Dermis blood vessel endothelial cell (primary cell): ENCODE data around the gene RPA1. TPM values are rescaled to one million over a fixed set of nuclear protein-coding genes. Genes with fewer than 3 reads are reported as not detected.

ENCODE experiments used
- DNase-seq: peaks from one replicate; pipeline ENCODE4 v3.0.0; 2010
- total RNA-seq: library from RNA; depleted of rRNA; stranded (reverse); fragments of >200 nt; gene quantifications from 2 replicates; pipeline ENCODE4 v1.2.3, GENCODE V29; 2014

RPA1 gene
- total RNA-seq, 1 donor from 2014 or later: 21.3 TPM

DNA sequence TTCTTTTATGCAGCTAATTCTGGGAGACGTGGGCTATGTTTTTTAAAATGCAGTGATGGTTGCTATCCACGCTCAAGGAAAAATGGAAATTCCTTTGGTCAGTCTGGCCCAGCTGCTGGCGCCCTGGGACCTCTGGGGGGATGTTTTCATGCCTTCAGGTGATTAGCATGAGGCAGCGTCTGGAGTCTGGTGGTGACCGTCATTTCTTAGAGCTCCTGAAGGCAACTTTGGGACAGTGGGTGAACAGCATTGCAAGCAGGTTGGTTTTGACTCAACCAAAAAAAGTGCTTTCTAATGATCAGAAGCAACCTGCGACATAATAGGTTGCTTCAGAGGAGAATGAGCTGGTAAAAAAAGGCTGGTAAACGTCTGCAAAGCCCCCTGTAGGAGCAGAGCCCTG lies 82.3 kb downstream of the RPA1 start:
- DNase-seq: no peak

GRCh38 chr17:1913702-1914101 lies 83.9 kb downstream of the RPA1 start:
- DNase-seq: no peak

- DNase-seq: peak; percentile 94
These were observed 84.9 kb downstream of the RPA1 start for GRCh38 chr17:1914661-1915083.

GRCh38 chr17:1915889-1916288 lies 86.1 kb downstream of the RPA1 start:
- no peak for DNase-seq

- DNase-seq: no peak
These were observed 86.5 kb downstream of the RPA1 start for GRCh38 chr17:1916316-1916715.

DNA sequence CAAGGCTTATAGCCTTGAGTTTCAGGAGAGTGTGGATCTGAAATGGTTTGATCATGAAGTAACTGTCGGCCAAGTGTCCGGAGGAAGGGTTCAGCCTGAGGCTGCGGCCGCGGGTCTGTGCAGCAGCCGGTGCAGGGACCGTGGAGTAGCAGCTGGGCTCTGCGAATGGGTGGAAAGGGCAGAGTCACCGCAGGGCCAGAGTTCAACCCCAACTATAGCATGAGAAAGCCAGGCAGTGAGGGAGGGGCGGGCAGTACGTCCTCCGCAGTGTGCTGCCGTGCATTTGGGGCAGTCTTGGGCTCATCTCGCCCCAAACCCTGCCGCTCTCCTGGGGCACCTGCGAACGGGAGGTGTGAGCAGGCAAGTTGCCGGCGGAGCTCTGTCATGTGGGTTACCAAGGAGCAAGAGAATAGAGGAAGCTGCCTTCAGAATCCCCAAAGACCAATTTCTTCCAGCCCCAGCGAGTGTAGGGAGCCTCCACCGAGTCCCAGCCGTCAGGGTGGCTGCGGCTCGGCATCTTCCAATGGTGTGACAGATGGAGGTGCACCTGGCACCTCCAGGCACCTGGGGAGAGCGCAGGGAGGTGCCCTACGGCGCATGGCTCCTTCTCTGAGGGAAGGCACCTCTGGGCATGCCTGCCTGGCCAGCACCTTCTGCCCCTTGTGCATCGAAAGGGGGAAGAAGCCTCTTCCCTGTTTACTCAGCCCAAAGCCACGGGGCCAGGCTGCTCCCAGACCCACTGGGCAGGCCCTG lies 87.3 kb downstream of the RPA1 start:
- no peak for DNase-seq

- DNase-seq: no peak
These were observed 88.7 kb downstream of the RPA1 start for GRCh38 chr17:1918346-1919162.

- no peak for DNase-seq
These were observed 89.4 kb downstream of the RPA1 start for GRCh38 chr17:1919201-1919600.

DNA sequence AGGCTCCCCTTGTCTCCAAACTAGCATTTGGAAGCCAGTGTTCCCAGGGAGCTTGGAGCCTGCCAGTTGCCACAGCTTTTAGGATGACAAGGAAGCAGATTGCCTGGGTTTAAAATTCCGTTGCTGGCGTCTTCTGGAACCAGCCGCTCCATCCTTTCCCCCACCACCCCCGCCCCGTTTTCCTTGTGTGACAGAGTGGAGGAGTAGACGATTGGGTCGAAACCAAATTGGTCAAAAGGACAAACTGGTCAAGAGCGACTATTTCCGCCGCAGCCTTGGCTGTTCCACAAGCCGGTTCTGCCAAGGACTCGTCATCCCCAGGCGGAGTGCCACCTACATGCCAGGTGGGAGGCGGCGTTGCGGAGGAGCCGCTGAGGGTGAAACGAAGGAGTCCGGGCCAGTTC lies 91.1 kb downstream of the RPA1 start:
- DNase-seq: no peak

- no peak for DNase-seq
These were observed 99.2 kb downstream of the RPA1 start for GRCh38 chr17:1928976-1929375.

DNA sequence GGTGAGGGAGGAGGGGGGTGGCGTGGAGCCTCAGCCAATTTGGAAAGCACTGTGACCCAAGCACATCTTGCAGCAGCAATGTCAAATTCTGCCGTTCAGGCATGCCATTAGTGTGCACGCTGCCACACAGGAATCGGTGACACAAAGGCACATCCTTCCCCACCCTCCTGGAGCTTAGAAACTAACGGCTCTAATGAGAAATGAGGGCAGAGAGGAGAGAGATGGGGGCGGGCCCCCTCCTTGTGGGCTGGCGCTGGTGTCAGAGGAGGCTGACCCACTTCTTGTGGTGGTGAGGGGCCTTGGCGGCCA lies 100.5 kb downstream of the RPA1 start:
- DNase-seq: no peak

DNA sequence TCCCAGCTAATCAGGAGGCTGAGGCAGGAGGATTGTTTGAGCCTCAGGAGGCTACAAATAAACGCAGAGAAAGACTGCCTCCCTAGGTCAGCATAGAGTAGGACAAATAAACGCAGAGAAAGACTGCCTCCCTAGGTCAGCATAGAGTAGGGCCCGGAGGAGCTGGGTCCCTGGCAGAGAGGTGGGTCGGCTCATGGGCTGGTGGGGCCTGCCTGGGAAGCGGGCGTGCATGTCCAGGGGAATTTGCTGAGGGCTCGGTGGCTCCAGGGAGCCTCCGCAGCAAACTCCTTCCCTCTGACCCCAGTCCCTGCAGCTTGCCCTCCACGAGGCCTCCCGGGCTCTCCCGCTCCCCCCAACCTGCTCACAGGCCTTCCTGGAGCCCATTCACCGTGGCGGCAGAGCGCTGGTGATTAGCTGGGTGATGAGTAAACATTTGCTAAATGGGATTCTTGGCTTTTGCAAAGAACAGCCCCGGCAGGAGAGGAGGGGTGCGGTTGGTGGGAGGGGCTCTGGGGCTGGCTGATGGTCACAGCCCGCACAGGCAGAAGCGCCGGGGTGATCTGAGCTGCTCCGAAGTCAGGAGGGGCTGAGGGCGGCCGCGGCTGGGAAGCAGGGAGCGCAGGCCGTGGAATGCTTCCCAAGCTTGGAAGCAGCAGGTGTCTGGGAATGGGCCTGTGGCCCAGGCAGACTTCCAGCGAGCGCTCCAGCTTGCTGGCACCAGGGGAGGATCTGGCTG lies 102.2 kb downstream of the RPA1 start:
- DNase-seq: no peak

- DNase-seq: no peak
These were observed 104.3 kb downstream of the RPA1 start for GRCh38 chr17:1933875-1934715.

DNA sequence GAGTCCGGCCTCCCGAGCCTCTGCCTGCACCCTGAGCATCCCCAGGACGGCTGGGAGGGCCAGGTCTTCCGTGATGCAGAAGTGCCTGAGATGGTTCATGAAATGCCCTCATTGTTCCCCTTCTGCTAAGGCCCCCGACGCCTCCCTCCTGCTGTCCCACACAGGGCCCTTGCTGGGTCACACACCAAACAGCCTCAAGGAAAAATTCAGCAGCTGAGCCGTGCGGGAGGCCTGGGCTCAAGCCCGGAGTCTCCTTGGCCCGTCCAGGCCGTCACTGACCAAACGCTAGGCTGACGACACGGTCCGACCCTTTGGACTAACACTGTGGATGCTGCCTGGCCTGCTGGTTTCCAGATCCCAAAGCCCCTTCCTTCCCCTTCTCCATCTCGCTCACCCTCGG lies 105.1 kb downstream of the RPA1 start:
- DNase-seq: no peak

DNA sequence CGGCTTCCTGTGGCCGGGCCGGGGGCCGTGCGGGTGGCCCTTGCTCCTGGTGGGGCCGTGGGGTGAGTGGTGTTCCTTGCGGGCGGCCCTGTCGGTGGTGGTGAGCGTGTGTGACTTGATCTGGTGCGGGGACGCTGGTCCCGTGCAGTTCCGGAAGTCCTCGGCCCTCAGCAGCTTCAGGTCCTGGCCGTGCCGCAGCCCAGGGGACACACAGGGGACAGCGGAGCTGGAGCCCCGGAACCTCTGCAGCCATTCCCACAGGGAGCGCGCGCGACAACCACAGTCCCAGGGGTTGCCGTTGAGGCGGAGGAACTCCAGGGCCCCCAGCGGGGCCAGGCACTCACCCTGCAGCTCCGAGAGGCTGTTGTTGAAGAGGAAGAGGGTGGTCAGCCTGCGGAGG lies 107.0 kb downstream of the RPA1 start:
- DNase-seq: no peak

DNA sequence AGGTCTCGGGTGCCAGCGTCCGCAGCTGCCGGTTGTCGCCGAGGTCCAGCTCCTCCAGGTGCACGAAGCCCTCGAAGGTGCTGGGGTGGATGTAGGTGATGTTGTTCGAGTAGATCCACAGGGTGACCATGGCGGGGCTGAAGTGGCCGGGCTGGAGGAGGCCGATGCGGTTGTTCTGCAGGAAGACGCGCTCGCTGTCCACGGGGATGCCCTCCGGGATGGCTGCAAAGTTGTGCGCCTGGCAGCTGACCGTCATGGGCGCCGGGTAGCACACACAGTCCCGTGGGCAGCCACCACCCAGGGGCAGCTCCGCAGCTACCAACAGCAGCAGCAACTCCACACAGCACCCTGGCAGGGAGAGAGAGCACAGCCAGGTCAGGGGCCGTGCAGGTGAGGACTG lies 107.7 kb downstream of the RPA1 start:
- DNase-seq: no peak

DNA sequence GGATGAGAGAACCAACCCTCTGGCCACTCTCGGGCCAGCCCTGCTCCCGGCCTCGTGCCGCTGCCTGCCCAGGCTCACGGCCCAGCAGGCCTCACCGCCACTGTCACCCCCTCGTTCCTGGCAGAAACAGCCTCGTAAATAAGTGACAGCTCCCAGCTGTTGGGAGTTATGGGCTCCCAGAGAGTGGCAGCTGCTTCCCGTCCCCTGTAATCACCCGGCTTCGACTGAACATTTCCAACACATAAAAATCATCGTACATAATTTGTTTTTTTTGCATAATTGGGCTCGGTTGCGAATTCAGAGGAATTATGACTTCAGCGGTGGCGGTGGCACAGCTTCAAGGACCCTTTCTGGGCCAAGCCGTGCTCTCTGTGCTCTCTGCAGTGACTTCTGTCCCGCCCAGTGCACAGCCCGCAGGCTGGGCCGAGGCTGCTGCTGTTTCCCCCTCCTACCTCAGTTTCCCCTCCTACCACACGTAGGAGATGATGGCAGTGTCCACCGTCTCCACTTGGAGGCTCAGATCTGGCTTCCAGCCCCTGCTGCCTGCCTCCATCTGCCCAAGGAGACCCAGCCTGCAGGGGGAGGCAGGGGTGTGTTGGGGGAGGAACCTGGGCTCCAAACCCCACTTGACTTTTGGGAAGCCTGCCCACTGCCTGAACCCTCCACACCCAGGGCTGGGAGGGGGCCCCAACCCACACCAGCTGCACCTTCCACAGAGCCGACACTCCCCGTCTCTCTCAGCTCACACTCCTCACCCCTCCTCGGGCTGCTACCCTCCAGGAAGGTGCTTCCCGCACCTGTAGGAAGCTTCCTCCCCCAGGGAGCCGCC lies 110.4 kb downstream of the RPA1 start:
- no peak for DNase-seq

GRCh38 chr17:1940810-1941185 lies 111.0 kb downstream of the RPA1 start:
- DNase-seq: no peak

DNA sequence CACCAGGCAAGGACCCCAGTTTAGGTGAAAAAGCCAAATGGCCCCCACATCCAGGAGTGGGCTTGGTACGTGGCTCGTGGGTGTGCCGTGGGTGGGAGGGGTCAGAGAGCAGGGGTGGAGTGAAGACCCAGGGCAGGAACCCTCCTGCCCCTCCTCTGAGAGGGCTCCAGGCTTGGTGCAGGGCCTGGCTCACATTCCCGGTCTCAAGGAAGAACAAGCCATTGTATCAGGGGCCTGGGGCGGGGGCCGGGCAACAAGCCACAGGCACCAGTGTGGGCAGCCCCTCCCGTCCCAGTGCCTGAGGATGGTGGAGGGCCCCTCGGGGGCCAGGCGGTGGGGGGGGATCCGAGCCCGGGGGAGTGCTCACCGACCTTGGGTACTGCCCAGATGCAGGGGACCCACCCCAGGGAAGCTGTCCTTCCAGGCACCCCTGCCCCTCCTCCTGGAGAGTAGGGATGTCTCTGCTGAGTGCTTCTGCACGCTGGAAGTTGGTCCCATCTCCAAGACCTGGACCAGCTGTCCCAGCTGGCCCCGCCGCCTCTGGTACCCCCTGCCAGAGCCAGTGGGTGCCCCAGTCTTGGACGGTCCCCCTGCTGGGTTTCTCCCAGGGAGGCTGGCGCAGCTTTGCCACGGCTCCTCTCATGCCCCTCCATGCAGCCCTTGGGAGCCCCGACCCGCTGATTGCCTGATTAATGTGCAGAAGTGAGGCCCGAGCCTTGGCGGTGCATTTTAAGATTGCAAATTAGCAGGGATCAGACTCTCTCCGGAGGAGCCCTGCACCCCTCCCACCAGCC lies 111.7 kb downstream of the RPA1 start:
- DNase-seq: no peak

DNA sequence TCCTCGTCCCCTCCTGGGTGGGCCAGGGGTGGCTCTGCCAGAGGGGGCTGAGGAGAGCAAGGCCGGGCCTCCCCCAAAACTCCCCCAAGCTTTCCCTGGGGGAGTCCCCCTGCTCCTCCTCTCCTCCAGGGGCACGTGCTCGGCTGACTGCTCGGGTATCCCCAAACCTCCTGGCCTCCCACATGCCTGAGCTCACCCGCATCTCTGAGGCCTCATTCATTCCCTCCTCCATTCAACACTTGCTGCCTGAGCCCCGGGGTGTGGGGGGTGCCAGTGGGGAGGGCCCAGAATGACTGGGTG lies 112.2 kb downstream of the RPA1 start:
- DNase-seq: no peak
